Measurements from ENCODE around the gene IQCM. TPM values are rescaled to one million over a fixed set of nuclear protein-coding genes. Genes with fewer than 3 reads are reported as not detected.

The IQCM gene
- total and polyA plus RNA-seq, 7 experiments from 2014 or later = not detected

- peaks cover 2 to 18% (median 7%) of the 10 kb centered on the region in 11 donors for H3K9me3 Mint-ChIP-seq
These were observed 493.4 kb downstream of the IQCM start for GRCh38 chr4:149322203-149322602.

GRCh38 chr4:149321438-149321837 lies 494.2 kb downstream of the IQCM start:
- Histone ChIP-seq H3K27me3 (ENCODE audit: control insufficient read depth in 2 of 2, insufficient read depth in 2 of 2, low read length in 2 of 2) (no peaks in the 10 kb centered on the region), H3K4me1 (ENCODE audit: control insufficient read depth in 2 of 2, insufficient read depth in 2 of 2, low read length in 2 of 2) (no peaks in the 10 kb centered on the region), H3K36me3 (ENCODE audit: control insufficient read depth in 2 of 3, insufficient read depth in 3 of 3, low read length in 3 of 3) (no peaks in the 10 kb centered on the region), H3K4me3 (ENCODE audit: low read length) (no peak overlapping the region), H3K9me3 (ENCODE audit: control insufficient read depth in 2 of 3, low read length in 3 of 3) (no peaks in the 10 kb centered on the region), H3K27ac (ENCODE audit: low read depth, low read length) (no peak overlapping the region)
- DNase-seq (no peak), ATAC-seq (no peak)
- Mint-ChIP-seq H3K9me3 (peaks cover 2 to 18% (median 7%) of the 10 kb centered on the region in 11 donors), H3K27ac (no peak overlapping the region), H3K36me3 (no peaks in the 10 kb centered on the region), H3K4me3 (no peak overlapping the region), H3K4me1 (no peaks in the 10 kb centered on the region), H3K27me3 (peaks cover 0 to 6% (median 0%) of the 10 kb centered on the region in 5 donors)
- CTCF ChIA-PET = no interaction called here
- POLR2A ChIA-PET = no interaction called here
- intact Hi-C loops (cut with micrococcal nuclease) = no loop called here

More at GRCh38 chr4:149322203-149322602, 493.4 kb downstream of the IQCM start:
- H3K4me1 ChIP-seq (ENCODE audit: control insufficient read depth in 2 of 2, insufficient read depth in 2 of 2, low read length in 2 of 2) = no peaks in the 10 kb centered on the region
- no peak overlapping the region for H3K4me3 ChIP-seq (ENCODE audit: low read length)
- ChIA-PET POLR2A (no interaction called here), CTCF (no interaction called here)
- H3K27me3 ChIP-seq (ENCODE audit: control insufficient read depth in 2 of 2, insufficient read depth in 2 of 2, low read length in 2 of 2) = no peaks in the 10 kb centered on the region
- no peak overlapping the region for H3K4me3 Mint-ChIP-seq
- H3K36me3 Mint-ChIP-seq = no peaks in the 10 kb centered on the region
- H3K27ac ChIP-seq (ENCODE audit: low read depth, low read length) = no peak overlapping the region
- ATAC-seq (no peak), DNase-seq (no peak)
- intact Hi-C loops (cut with micrococcal nuclease) = no loop called here
- no peaks in the 10 kb centered on the region for H3K36me3 ChIP-seq (ENCODE audit: control insufficient read depth in 2 of 3, insufficient read depth in 3 of 3, low read length in 3 of 3)
- H3K4me1 Mint-ChIP-seq = no peaks in the 10 kb centered on the region
- no peaks in the 10 kb centered on the region for H3K9me3 ChIP-seq (ENCODE audit: control insufficient read depth in 2 of 3, low read length in 3 of 3)
- no peak overlapping the region for H3K27ac Mint-ChIP-seq
- peaks cover 0 to 6% (median 0%) of the 10 kb centered on the region in 5 donors for H3K27me3 Mint-ChIP-seq

GRCh38 chr4:149311076-149311475 lies 504.6 kb downstream of the IQCM start:
- Histone ChIP-seq H3K4me3 (ENCODE audit: low read length) (no peak overlapping the region), H3K9me3 (ENCODE audit: control insufficient read depth in 2 of 3, low read length in 3 of 3) (no peaks in the 10 kb centered on the region), H3K4me1 (ENCODE audit: control insufficient read depth in 2 of 2, insufficient read depth in 2 of 2, low read length in 2 of 2) (no peaks in the 10 kb centered on the region), H3K36me3 (ENCODE audit: control insufficient read depth in 2 of 3, insufficient read depth in 3 of 3, low read length in 3 of 3) (no peaks in the 10 kb centered on the region), H3K27me3 (ENCODE audit: control insufficient read depth in 2 of 2, insufficient read depth in 2 of 2, low read length in 2 of 2) (no peaks in the 10 kb centered on the region), H3K27ac (ENCODE audit: low read depth, low read length) (no peak overlapping the region)
- Mint-ChIP-seq H3K4me1 (no peaks in the 10 kb centered on the region), H3K9me3 (peaks cover 0 to 28% (median 8%) of the 10 kb centered on the region in 11 donors), H3K27ac (no peak overlapping the region), H3K36me3 (no peaks in the 10 kb centered on the region), H3K27me3 (no peaks in the 10 kb centered on the region), H3K4me3 (no peak overlapping the region)
- intact Hi-C loops (cut with micrococcal nuclease) = no loop called here
- ChIA-PET POLR2A (no interaction called here), CTCF (no interaction called here)
- ATAC-seq (no peak), DNase-seq (no peak)

- Histone ChIP-seq H3K9me3 (ENCODE audit: control insufficient read depth in 2 of 3, low read length in 3 of 3) (no peaks in the 10 kb centered on the region), H3K4me3 (ENCODE audit: low read length) (no peak overlapping the region), H3K4me1 (ENCODE audit: control insufficient read depth in 2 of 2, insufficient read depth in 2 of 2, low read length in 2 of 2) (no peaks in the 10 kb centered on the region), H3K27me3 (ENCODE audit: control insufficient read depth in 2 of 2, insufficient read depth in 2 of 2, low read length in 2 of 2) (no peaks in the 10 kb centered on the region), H3K36me3 (ENCODE audit: control insufficient read depth in 2 of 3, insufficient read depth in 3 of 3, low read length in 3 of 3) (no peaks in the 10 kb centered on the region), H3K27ac (ENCODE audit: low read depth, low read length) (no peak overlapping the region)
- intact Hi-C loops (cut with micrococcal nuclease) = no loop called here
- Mint-ChIP-seq H3K4me3 (no peak overlapping the region), H3K4me1 (no peaks in the 10 kb centered on the region), H3K27me3 (no peaks in the 10 kb centered on the region), H3K27ac (no peak overlapping the region), H3K9me3 (peaks cover 0 to 15% (median 4%) of the 10 kb centered on the region in 11 donors), H3K36me3 (no peaks in the 10 kb centered on the region)
- DNase-seq (no peak), ATAC-seq (no peak)
- ChIA-PET POLR2A (no interaction called here), CTCF (no interaction called here)
These were observed 509.1 kb downstream of the IQCM start for GRCh38 chr4:149306537-149306936.

Data from naive thymus-derived CD4-positive, alpha-beta T cell (primary cell).